A673 (cell line): ENCODE measurements around the gene AGPAT2. TPM values are rescaled to one million over a fixed set of nuclear protein-coding genes. Genes with fewer than 3 reads are reported as not detected.

Source experiments
- BruUV-seq: library from RNA; stranded (reverse); fragments of 400-500 nt; replicated peaks from 2 replicates; lab custom pipeline; 2021; lab: Mats Ljungman, UMichigan
- CTCF ChIA-PET: fragments of 300-600 bp; sonication (Branson Sonifier 250); formaldehyde crosslinking; loops from one replicate; lab custom pipeline; 2022; ENCODE audit warnings: antibody characterized with exemption; lab: Charles Lee
- POLR2A ChIA-PET: fragments of 300-600 bp; sonication (Branson Sonifier 250); formaldehyde crosslinking; loops from one replicate; lab custom pipeline; 2022; ENCODE audit warnings: antibody characterized with exemption; ENCODE audit not compliant: low non-redundant PET; lab: Charles Lee
- DNase-seq: peaks from one replicate; pipeline ENCODE4 v3.0.0-alpha.2; 2015; ENCODE audit warnings: low spot score
- H3K27ac ChIP-seq: fragments of 200-600 bp; sonication (generic); 2 replicates; pipeline ENCODE4 v1.5.1; 2016; ENCODE audit warnings: mixed run types, low read depth, mild to moderate bottlenecking, mixed read lengths, antibody characterized with exemption, low read length; ENCODE audit not compliant: poor library complexity, severe bottlenecking
- H3K27me3 ChIP-seq: fragments of 200-600 bp; sonication (generic); replicated peaks from 2 replicates; pipeline ENCODE4 v1.6.1; 2017; ENCODE audit warnings: mixed run types, low read depth, mild to moderate bottlenecking, mixed read lengths, antibody characterized with exemption, low read length; ENCODE audit not compliant: insufficient read depth, poor library complexity
- H3K36me3 ChIP-seq: fragments of 200-600 bp; sonication (generic); 2 replicates; pipeline ENCODE4 v1.6.1; 2016; ENCODE audit warnings: mixed run types, mild to moderate bottlenecking, mixed read lengths, antibody characterized with exemption, low read length; ENCODE audit not compliant: insufficient read depth, poor library complexity, severe bottlenecking
- H3K4me1 ChIP-seq: fragments of 200-600 bp; sonication (generic); 2 replicates; pipeline ENCODE4 v1.6.1; 2017; ENCODE audit warnings: mixed run types, mild to moderate bottlenecking, mixed read lengths, antibody characterized with exemption, low read length; ENCODE audit not compliant: insufficient read depth, poor library complexity, severe bottlenecking
- H3K4me3 ChIP-seq: fragments of 200-600 bp; sonication (generic); 2 replicates; pipeline ENCODE4 v1.5.1; 2016; ENCODE audit warnings: low read depth, mixed run types, mild to moderate bottlenecking, mixed read lengths, low read length; ENCODE audit not compliant: poor library complexity, severe bottlenecking
- H3K9me3 ChIP-seq: fragments of 200-600 bp; sonication (generic); 2 replicates; pipeline ENCODE4 v1.6.1; 2016; ENCODE audit warnings: mixed run types, low read depth, mild to moderate bottlenecking, mixed read lengths, antibody characterized with exemption, low read length; ENCODE audit not compliant: poor library complexity, severe bottlenecking
- CTCF ChIP-seq: fragments of 300-800, 200-600 bp; sonication (generic); conservative IDR thresholded peaks from 2 replicates; pipeline ENCODE4 v1.5.1; 2017; ENCODE audit warnings: low read depth, mild to moderate bottlenecking, antibody characterized with exemption, low read length, moderate library complexity, mixed read lengths
- EZH2 ChIP-seq: fragments of 200-600 bp; sonication (generic); IDR thresholded peaks from 2 replicates; pipeline ENCODE4 v1.6.1; 2017; ENCODE audit warnings: borderline replicate concordance, low read depth, mild to moderate bottlenecking, mixed read lengths, antibody characterized with exemption, low read length; ENCODE audit not compliant: poor library complexity, severe bottlenecking
- intact Hi-C: fragments of 100-400 bp; cut with micrococcal nuclease; formaldehyde crosslinking; loops from one replicate; pipeline ENCODE4 v1.10.0; 2022; ENCODE audit not compliant: unreplicated experiment
- total RNA-seq: library from RNA; stranded (reverse); gene quantifications from 2 replicates; pipeline ENCODE4 v1.2.3, GENCODE V29; 2021

The AGPAT2 gene
- total RNA-seq, 1 experiment from 2014 or later, result 57.7 TPM

GRCh38 chr9:136653323-136654079, 33.8 kb downstream of the AGPAT2 start:
- POLR2A ChIA-PET, result no interaction called here
- H3K4me1 ChIP-seq, result peaks cover 14% of the 10 kb centered on the region
- H3K4me3 ChIP-seq, result no peak overlapping the region
- H3K9me3 ChIP-seq, result no peaks in the 10 kb centered on the region
- H3K27me3 ChIP-seq, result no peaks in the 10 kb centered on the region
- DNase-seq, result no peak
- H3K36me3 ChIP-seq, result no peaks in the 10 kb centered on the region
- H3K27ac ChIP-seq, result no peak overlapping the region
- TF ChIP-seq EZH2, result no peak
- no peak for TF ChIP-seq CTCF
- intact Hi-C loops, result no loop called here
- CTCF ChIA-PET, result no interaction called here
- BruUV-seq, result no TSS peak

GRCh38 chr9:136651860-136652259, 35.4 kb downstream of the AGPAT2 start:
- ChIA-PET POLR2A (interaction anchor here (0.6 kb wide), 1 partner anchor 286 kb away, joined by 12 read pairs; no protein-coding TSS in a partner anchor), CTCF (no interaction called here)
- no TSS peak for BruUV-seq
- DNase-seq, result no peak
- TF ChIP-seq EZH2 (no peak), CTCF (no peak)
- intact Hi-C loops, result no loop called here
- H3K27ac ChIP-seq, result no peak overlapping the region
- H3K4me3 ChIP-seq, result no peak overlapping the region
- H3K36me3 ChIP-seq, result no peaks in the 10 kb centered on the region
- H3K9me3 ChIP-seq, result no peaks in the 10 kb centered on the region
- H3K4me1 ChIP-seq, result peaks cover 14% of the 10 kb centered on the region
- no peaks in the 10 kb centered on the region for H3K27me3 ChIP-seq

GRCh38 chr9:136650648-136651047, 36.6 kb downstream of the AGPAT2 start:
- H3K36me3 ChIP-seq, result no peaks in the 10 kb centered on the region
- TF ChIP-seq CTCF (no peak), EZH2 (no peak)
- H3K9me3 ChIP-seq, result no peaks in the 10 kb centered on the region
- no peak overlapping the region for H3K4me3 ChIP-seq
- H3K4me1 ChIP-seq, result peaks cover 5% of the 10 kb centered on the region
- intact Hi-C loops, result no loop called here
- CTCF ChIA-PET, result no interaction called here
- no peak for DNase-seq
- H3K27me3 ChIP-seq, result no peaks in the 10 kb centered on the region
- BruUV-seq, result no TSS peak
- H3K27ac ChIP-seq, result no peak overlapping the region
- POLR2A ChIA-PET, result no interaction called here
